ENCODE data around the gene RERG. TPM values are rescaled to one million over a fixed set of nuclear protein-coding genes. Genes with fewer than 3 reads are reported as not detected.

The RERG gene
- total RNA-seq, 1 experiment from 2014 or later = not detected

- POLR2A ChIA-PET (ENCODE audit: low non-redundant PET) = no interaction called here
- no TSS peak for BruUV-seq (replicated peaks)
- H3K4me3 ChIP-seq (ENCODE audit: low read depth, low read length, poor library complexity, severe bottlenecking) = no peak overlapping the region
- DNase-seq (ENCODE audit: low spot score) = no peak
- CTCF ChIA-PET = no interaction called here
- H3K27me3 ChIP-seq (replicated peaks; ENCODE audit: insufficient read depth, low read depth, low read length, poor library complexity) = no peaks in the 10 kb centered on the region
- no peaks in the 10 kb centered on the region for H3K9me3 ChIP-seq (ENCODE audit: low read depth, low read length, poor library complexity, severe bottlenecking)
- TF ChIP-seq CTCF (conservative IDR thresholded peaks at IDR 0.05; ENCODE audit: low read depth, low read length) = no peak
- no peak for TF ChIP-seq EZH2 (IDR thresholded peaks at IDR 0.05; ENCODE audit: borderline replicate concordance, low read depth, low read length, poor library complexity, severe bottlenecking)
- intact Hi-C loops (cut with micrococcal nuclease; ENCODE audit: unreplicated experiment) = no loop called here
- no peaks in the 10 kb centered on the region for H3K4me1 ChIP-seq (ENCODE audit: insufficient read depth, low read length, poor library complexity, severe bottlenecking)
- no peaks in the 10 kb centered on the region for H3K36me3 ChIP-seq (ENCODE audit: insufficient read depth, low read length, poor library complexity, severe bottlenecking)
- H3K27ac ChIP-seq (ENCODE audit: low read depth, low read length, poor library complexity, severe bottlenecking) = no peak overlapping the region
These were observed 74.6 kb downstream of the RERG start for GRCh38 chr12:15146585-15146984.

GRCh38 chr12:15143467-15143866, 77.8 kb downstream of the RERG start:
- Histone ChIP-seq H3K4me3 (ENCODE audit: low read depth, low read length, poor library complexity, severe bottlenecking) (no peak overlapping the region), H3K27me3 (replicated peaks; ENCODE audit: insufficient read depth, low read depth, low read length, poor library complexity) (no peaks in the 10 kb centered on the region), H3K36me3 (ENCODE audit: insufficient read depth, low read length, poor library complexity, severe bottlenecking) (no peaks in the 10 kb centered on the region), H3K9me3 (ENCODE audit: low read depth, low read length, poor library complexity, severe bottlenecking) (no peaks in the 10 kb centered on the region), H3K4me1 (ENCODE audit: insufficient read depth, low read length, poor library complexity, severe bottlenecking) (no peaks in the 10 kb centered on the region), H3K27ac (ENCODE audit: low read depth, low read length, poor library complexity, severe bottlenecking) (no peak overlapping the region)
- intact Hi-C loops (cut with micrococcal nuclease; ENCODE audit: unreplicated experiment) = no loop called here
- no peak for TF ChIP-seq CTCF (conservative IDR thresholded peaks at IDR 0.05; ENCODE audit: low read depth, low read length)
- no peak for TF ChIP-seq EZH2 (IDR thresholded peaks at IDR 0.05; ENCODE audit: borderline replicate concordance, low read depth, low read length, poor library complexity, severe bottlenecking)
- POLR2A ChIA-PET (ENCODE audit: low non-redundant PET) = no interaction called here
- no peak for DNase-seq (ENCODE audit: low spot score)
- no TSS peak for BruUV-seq (replicated peaks)
- CTCF ChIA-PET = no interaction called here

GRCh38 chr12:15142711-15143110, 78.5 kb downstream of the RERG start:
- ChIA-PET CTCF (no interaction called here), POLR2A (ENCODE audit: low non-redundant PET) (no interaction called here)
- DNase-seq (ENCODE audit: low spot score) = no peak
- Histone ChIP-seq H3K27me3 (replicated peaks; ENCODE audit: insufficient read depth, low read depth, low read length, poor library complexity) (no peaks in the 10 kb centered on the region), H3K9me3 (ENCODE audit: low read depth, low read length, poor library complexity, severe bottlenecking) (no peaks in the 10 kb centered on the region), H3K27ac (ENCODE audit: low read depth, low read length, poor library complexity, severe bottlenecking) (no peak overlapping the region), H3K4me3 (ENCODE audit: low read depth, low read length, poor library complexity, severe bottlenecking) (no peak overlapping the region), H3K4me1 (ENCODE audit: insufficient read depth, low read length, poor library complexity, severe bottlenecking) (no peaks in the 10 kb centered on the region), H3K36me3 (ENCODE audit: insufficient read depth, low read length, poor library complexity, severe bottlenecking) (no peaks in the 10 kb centered on the region)
- TF ChIP-seq EZH2 (IDR thresholded peaks at IDR 0.05; ENCODE audit: borderline replicate concordance, low read depth, low read length, poor library complexity, severe bottlenecking) = no peak
- no peak for TF ChIP-seq CTCF (conservative IDR thresholded peaks at IDR 0.05; ENCODE audit: low read depth, low read length)
- no TSS peak for BruUV-seq (replicated peaks)
- intact Hi-C loops (cut with micrococcal nuclease; ENCODE audit: unreplicated experiment) = no loop called here

All from A673 (cell line).